SH-SY5Y (cell line): ENCODE results near the gene GPR65.

Experiments
- GATA2 ChIP-seq: IDR thresholded peaks from 2 replicates; pipeline ENCODE4 v1.6.1; 2011; ENCODE audit warnings: mild to moderate bottlenecking, low read depth, low read length
- GATA3 ChIP-seq: IDR thresholded peaks from 2 replicates; pipeline ENCODE4 v1.6.1; 2011; ENCODE audit warnings: low read depth, mild to moderate bottlenecking, low read length, moderate library complexity

GRCh38 chr14:87989221-87989955 is 15.5 kb upstream of the GPR65 start:
- TF ChIP-seq GATA2 (no peak), GATA3 (no peak)
